ENCODE results near the gene ELAC2. TPM values are rescaled to one million over a fixed set of nuclear protein-coding genes. Genes with fewer than 3 reads are reported as not detected.

Gene ELAC2
- total RNA-seq, 1 experiment from 2014 or later, result 64.4 TPM

DNA sequence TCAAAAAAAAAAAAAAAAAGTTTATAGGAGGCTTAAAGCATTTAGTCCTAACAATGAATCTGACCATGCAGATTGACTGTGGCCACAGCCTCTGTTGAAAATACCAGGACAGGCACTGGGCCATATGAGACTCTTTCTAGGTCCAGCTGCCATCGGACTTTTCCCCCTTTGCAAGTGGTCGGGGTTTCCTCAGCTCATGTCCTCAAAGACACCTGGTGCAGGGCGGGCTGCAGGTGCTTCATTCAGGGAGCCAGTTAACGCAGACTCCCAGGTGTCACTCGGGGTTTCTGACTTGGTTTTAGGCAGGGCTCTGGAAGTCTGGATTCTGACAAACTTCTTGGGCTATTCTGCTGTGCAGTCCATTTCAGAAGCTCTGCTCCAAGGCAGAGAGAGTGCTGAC lies 20.9 kb downstream of the ELAC2 start:
- intact Hi-C loops (cut with micrococcal nuclease; ENCODE audit: unreplicated experiment), result no loop called here
- peaks cover 58% of the 10 kb centered on the region for H3K36me3 ChIP-seq (ENCODE audit: insufficient read depth, low read length, poor library complexity, severe bottlenecking)
- no peak for DNase-seq (ENCODE audit: low spot score)
- TF ChIP-seq EZH2 (IDR thresholded peaks at IDR 0.05; ENCODE audit: borderline replicate concordance, low read depth, low read length, poor library complexity, severe bottlenecking), result no peak
- TF ChIP-seq, protein P1, sequence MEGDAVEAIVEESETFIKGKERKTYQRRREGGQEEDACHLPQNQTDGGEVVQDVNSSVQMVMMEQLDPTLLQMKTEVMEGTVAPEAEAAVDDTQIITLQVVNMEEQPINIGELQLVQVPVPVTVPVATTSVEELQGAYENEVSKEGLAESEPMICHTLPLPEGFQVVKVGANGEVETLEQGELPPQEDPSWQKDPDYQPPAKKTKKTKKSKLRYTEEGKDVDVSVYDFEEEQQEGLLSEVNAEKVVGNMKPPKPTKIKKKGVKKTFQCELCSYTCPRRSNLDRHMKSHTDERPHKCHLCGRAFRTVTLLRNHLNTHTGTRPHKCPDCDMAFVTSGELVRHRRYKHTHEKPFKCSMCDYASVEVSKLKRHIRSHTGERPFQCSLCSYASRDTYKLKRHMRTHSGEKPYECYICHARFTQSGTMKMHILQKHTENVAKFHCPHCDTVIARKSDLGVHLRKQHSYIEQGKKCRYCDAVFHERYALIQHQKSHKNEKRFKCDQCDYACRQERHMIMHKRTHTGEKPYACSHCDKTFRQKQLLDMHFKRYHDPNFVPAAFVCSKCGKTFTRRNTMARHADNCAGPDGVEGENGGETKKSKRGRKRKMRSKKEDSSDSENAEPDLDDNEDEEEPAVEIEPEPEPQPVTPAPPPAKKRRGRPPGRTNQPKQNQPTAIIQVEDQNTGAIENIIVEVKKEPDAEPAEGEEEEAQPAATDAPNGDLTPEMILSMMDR (conservative IDR thresholded peaks at IDR 0.05; ENCODE audit: low read depth, low read length), result no peak
- H3K4me3 ChIP-seq (ENCODE audit: low read depth, low read length, poor library complexity, severe bottlenecking), result no peak overlapping the region
- POLR2A ChIA-PET (ENCODE audit: low non-redundant PET), result no interaction called here
- no peak overlapping the region for H3K27ac ChIP-seq (ENCODE audit: low read depth, low read length, poor library complexity, severe bottlenecking)
- BruUV-seq (replicated peaks), result no TSS peak
- peaks cover 4% of the 10 kb centered on the region for H3K4me1 ChIP-seq (ENCODE audit: insufficient read depth, low read length, poor library complexity, severe bottlenecking)
- no peaks in the 10 kb centered on the region for H3K27me3 ChIP-seq (replicated peaks; ENCODE audit: insufficient read depth, low read depth, low read length, poor library complexity)
- H3K9me3 ChIP-seq (ENCODE audit: low read depth, low read length, poor library complexity, severe bottlenecking), result no peaks in the 10 kb centered on the region
- CTCF ChIA-PET, result no interaction called here

DNA sequence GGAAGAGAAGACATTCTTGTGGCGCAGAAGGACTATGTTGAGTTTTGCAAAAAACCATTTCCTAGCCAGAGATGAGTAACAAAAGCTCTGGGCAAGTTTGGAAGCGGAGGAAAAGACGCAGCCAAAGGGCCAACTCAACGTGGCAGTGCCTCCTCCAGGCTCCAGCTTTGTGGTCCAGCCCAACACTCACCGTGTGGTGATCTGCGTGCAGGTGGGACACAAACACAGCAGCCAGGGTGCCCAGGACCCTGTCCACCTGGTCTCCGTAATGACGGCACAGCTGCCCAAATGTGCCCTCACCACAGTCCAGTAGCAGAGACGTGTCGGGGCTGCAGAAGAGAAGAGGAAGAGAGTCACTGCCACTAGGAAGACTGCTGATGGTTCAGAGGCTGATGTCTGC lies 21.5 kb downstream of the ELAC2 start:
- peaks cover 64% of the 10 kb centered on the region for H3K36me3 ChIP-seq (ENCODE audit: insufficient read depth, low read length, poor library complexity, severe bottlenecking)
- H3K4me3 ChIP-seq (ENCODE audit: low read depth, low read length, poor library complexity, severe bottlenecking), result no peak overlapping the region
- intact Hi-C loops (cut with micrococcal nuclease; ENCODE audit: unreplicated experiment), result no loop called here
- no peak for DNase-seq (ENCODE audit: low spot score)
- no peak overlapping the region for H3K27ac ChIP-seq (ENCODE audit: low read depth, low read length, poor library complexity, severe bottlenecking)
- no peaks in the 10 kb centered on the region for H3K27me3 ChIP-seq (replicated peaks; ENCODE audit: insufficient read depth, low read depth, low read length, poor library complexity)
- TF ChIP-seq, protein P1 (conservative IDR thresholded peaks at IDR 0.05; ENCODE audit: low read depth, low read length), result no peak
- no peak for TF ChIP-seq EZH2 (IDR thresholded peaks at IDR 0.05; ENCODE audit: borderline replicate concordance, low read depth, low read length, poor library complexity, severe bottlenecking)
- ChIA-PET CTCF (no interaction called here), POLR2A (ENCODE audit: low non-redundant PET) (no interaction called here)
- no TSS peak for BruUV-seq (replicated peaks)
- no peaks in the 10 kb centered on the region for H3K9me3 ChIP-seq (ENCODE audit: low read depth, low read length, poor library complexity, severe bottlenecking)
- H3K4me1 ChIP-seq (ENCODE audit: insufficient read depth, low read length, poor library complexity, severe bottlenecking), result no peaks in the 10 kb centered on the region

DNA sequence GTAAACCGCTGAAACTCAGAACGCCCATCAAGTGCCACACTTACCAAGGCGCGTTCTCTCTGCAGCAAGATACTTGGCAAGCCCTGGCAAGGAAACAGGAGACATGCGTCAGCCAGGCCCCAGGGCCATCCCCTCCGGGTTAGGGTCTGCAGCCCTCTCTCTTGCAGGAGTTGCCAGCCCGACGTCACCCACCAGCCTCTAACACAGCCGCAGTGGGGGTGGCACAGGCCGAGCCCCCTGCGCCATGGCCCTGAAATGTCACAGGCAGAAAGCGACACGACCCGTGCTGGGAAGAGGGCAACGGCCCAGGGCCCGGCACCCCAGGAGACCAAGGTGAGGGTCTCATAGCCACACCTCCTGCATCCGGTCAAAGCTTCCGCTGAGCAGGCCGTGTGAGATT lies 21.9 kb downstream of the ELAC2 start:
- CTCF ChIA-PET, result no interaction called here
- BruUV-seq (replicated peaks), result no TSS peak
- H3K27ac ChIP-seq (ENCODE audit: low read depth, low read length, poor library complexity, severe bottlenecking), result no peak overlapping the region
- peaks cover 64% of the 10 kb centered on the region for H3K36me3 ChIP-seq (ENCODE audit: insufficient read depth, low read length, poor library complexity, severe bottlenecking)
- H3K9me3 ChIP-seq (ENCODE audit: low read depth, low read length, poor library complexity, severe bottlenecking), result no peaks in the 10 kb centered on the region
- POLR2A ChIA-PET (ENCODE audit: low non-redundant PET), result no interaction called here
- H3K27me3 ChIP-seq (replicated peaks; ENCODE audit: insufficient read depth, low read depth, low read length, poor library complexity), result no peaks in the 10 kb centered on the region
- H3K4me1 ChIP-seq (ENCODE audit: insufficient read depth, low read length, poor library complexity, severe bottlenecking), result no peaks in the 10 kb centered on the region
- no peak for DNase-seq (ENCODE audit: low spot score)
- intact Hi-C loops (cut with micrococcal nuclease; ENCODE audit: unreplicated experiment), result no loop called here
- no peak overlapping the region for H3K4me3 ChIP-seq (ENCODE audit: low read depth, low read length, poor library complexity, severe bottlenecking)
- TF ChIP-seq, protein P1 (conservative IDR thresholded peaks at IDR 0.05; ENCODE audit: low read depth, low read length), result no peak
- no peak for TF ChIP-seq EZH2 (IDR thresholded peaks at IDR 0.05; ENCODE audit: borderline replicate concordance, low read depth, low read length, poor library complexity, severe bottlenecking)

Data from A673 (cell line).